Breast epithelium (tissue), 4 donors: Measurements from ENCODE around the gene AEBP2. TPM values are rescaled to one million over a fixed set of nuclear protein-coding genes. Genes with fewer than 3 reads are reported as not detected.
"Not testable (repeated sequence)": the region's sequence is repeated elsewhere in the genome, so short reads cannot be mapped to it uniquely, and the experiment has no call there.

ENCODE experiments used
- DNase-seq, 2 donors: peaks; one replicate each; pipeline ENCODE4 v3.0.0-alpha.2; 2019; ENCODE audit warnings: low spot score in 2 of 2
- H3K27ac ChIP-seq, 2 donors: fragments of 200-600 bp; sonication (generic) in 1 of 2; one replicate each; pipeline ENCODE4 v1.5.1; 2016 to 2019; ENCODE audit warnings: mild to moderate bottlenecking in 1 of 2
- H3K27me3 ChIP-seq, 2 donors: fragments of 200-600 bp; sonication (generic) in 1 of 2; one replicate each; pipeline versions ENCODE4 v1.5.1 to v1.6.0; 2017 to 2019; ENCODE audit warnings: control low read depth in 1 of 2, mild to moderate bottlenecking in 1 of 2
- H3K36me3 ChIP-seq: fragments of 200-600 bp; one replicate; pipeline ENCODE4 v1.5.1; 2019
- H3K4me1 ChIP-seq, 2 donors: fragments of 200-600 bp; sonication (generic); one replicate each; pipeline ENCODE4 v1.5.1; 2016 to 2019; ENCODE audit warnings: control low read depth in 1 of 2
- H3K4me3 ChIP-seq, 3 donors: fragments of 200-600 bp; sonication (generic); 1 replicate in 2 of 3; 2 replicates in 1 of 3; pipeline ENCODE4 v1.5.1; 2016 to 2019; ENCODE audit warnings: mild to moderate bottlenecking in 3 of 3, moderate library complexity in 2 of 3
- H3K9me3 ChIP-seq, 2 donors: fragments of 200-600 bp; sonication (generic) in 1 of 2; one replicate each; pipeline ENCODE4 v1.5.1; 2016 to 2019; ENCODE audit warnings: control low read depth in 1 of 2
- POLR2A ChIP-seq: fragments of 450-650 bp; IDR thresholded peaks from one replicate; pipeline ENCODE4 v1.6.1; 2016; ENCODE audit warnings: antibody characterized with exemption, mild to moderate bottlenecking, moderate library complexity
- POLR2AphosphoS5 ChIP-seq, 3 donors: sonication (generic); formaldehyde crosslinking; IDR thresholded peaks; one replicate each; pipeline ENCODE4 v1.6.1; 2017; ENCODE audit warnings: antibody characterized with exemption in 3 of 3
- intact Hi-C: fragments of 100-400 bp; cut with DNase I; formaldehyde crosslinking; loops from one replicate; pipeline ENCODE4 v1.15.1; 2023; ENCODE audit warnings: low total_unique reads
- total RNA-seq, 3 donors: library from RNA; depleted of rRNA; stranded (reverse); fragments of >200 nt; gene quantifications; one replicate each; pipeline ENCODE4 v1.1.0, GENCODE V29; 2016
- TF ChIP-seq, protein P1 (sequence below), 3 donors: fragments of 450-650 bp; IDR thresholded peaks; one replicate each; pipeline ENCODE4 v1.5.1; 2016 to 2017; ENCODE audit warnings: antibody characterized with exemption in 3 of 3, mild to moderate bottlenecking in 3 of 3, moderate library complexity in 3 of 3

AEBP2 gene
- total RNA-seq, 3 donors from 2014 or later: 38.2 to 50.3 (median 42.0) TPM

DNA sequence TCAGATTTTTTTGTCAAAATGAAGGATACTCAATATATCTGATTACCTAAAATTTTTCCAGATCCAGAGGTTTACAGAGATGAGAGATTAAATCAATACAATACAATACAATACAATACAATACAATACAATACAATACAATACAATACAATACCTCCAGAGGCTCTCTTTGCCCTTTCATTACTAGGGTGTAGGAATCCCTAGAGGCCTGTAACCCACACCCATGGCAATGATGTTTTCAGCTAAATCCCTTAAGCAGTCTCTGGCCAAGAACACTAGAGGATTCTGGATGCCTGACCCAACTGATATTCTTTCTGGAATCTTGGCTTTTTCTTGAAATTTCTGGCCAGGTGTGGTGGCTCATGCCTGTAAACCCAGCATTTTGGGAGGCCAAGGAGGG is 23.7 kb upstream of the AEBP2 start:
- Histone ChIP-seq H3K9me3 (no peaks in the 10 kb centered on the region), H3K36me3 (no peaks in the 10 kb centered on the region), H3K27ac (no peak overlapping the region), H3K4me1 (no peaks in the 10 kb centered on the region), H3K4me3 (no peak overlapping the region), H3K27me3 (no peaks in the 10 kb centered on the region)
- DNase-seq: no peak
- intact Hi-C loops: no loop called here
- TF ChIP-seq POLR2A (no peak), POLR2AphosphoS5 (IDR thresholded peaks at IDR 0.05) (no peak)
- TF ChIP-seq, protein P1, sequence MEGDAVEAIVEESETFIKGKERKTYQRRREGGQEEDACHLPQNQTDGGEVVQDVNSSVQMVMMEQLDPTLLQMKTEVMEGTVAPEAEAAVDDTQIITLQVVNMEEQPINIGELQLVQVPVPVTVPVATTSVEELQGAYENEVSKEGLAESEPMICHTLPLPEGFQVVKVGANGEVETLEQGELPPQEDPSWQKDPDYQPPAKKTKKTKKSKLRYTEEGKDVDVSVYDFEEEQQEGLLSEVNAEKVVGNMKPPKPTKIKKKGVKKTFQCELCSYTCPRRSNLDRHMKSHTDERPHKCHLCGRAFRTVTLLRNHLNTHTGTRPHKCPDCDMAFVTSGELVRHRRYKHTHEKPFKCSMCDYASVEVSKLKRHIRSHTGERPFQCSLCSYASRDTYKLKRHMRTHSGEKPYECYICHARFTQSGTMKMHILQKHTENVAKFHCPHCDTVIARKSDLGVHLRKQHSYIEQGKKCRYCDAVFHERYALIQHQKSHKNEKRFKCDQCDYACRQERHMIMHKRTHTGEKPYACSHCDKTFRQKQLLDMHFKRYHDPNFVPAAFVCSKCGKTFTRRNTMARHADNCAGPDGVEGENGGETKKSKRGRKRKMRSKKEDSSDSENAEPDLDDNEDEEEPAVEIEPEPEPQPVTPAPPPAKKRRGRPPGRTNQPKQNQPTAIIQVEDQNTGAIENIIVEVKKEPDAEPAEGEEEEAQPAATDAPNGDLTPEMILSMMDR (IDR thresholded peaks at IDR 0.05): no peak

DNA sequence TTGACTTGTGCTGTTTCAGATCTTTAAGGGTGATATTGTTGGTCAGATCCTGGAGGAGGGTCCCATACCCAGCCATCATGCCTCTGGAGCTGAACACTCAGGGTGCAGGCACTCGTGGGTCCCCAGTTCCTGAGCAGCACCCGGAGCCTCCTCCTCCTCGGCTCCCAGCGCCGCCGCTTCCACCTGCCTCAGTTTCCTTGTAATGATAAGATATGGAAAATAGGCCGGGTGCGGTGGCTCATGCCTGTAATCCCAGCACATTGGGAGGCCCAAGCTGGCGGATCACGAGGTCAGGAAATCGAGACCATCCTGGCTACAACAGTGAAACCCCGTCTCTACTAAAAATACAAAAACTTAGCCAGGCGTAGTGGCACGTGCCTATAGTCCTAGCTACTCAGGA is 20.2 kb upstream of the AEBP2 start:
- H3K36me3 ChIP-seq: no peaks in the 10 kb centered on the region
- no peaks in the 10 kb centered on the region for H3K4me1 ChIP-seq
- H3K9me3 ChIP-seq: no peaks in the 10 kb centered on the region
- H3K27me3 ChIP-seq: no peaks in the 10 kb centered on the region
- DNase-seq: no peak
- H3K4me3 ChIP-seq: no peak overlapping the region
- TF ChIP-seq, protein P1 (IDR thresholded peaks at IDR 0.05): no peak
- TF ChIP-seq POLR2AphosphoS5 (IDR thresholded peaks at IDR 0.05) (no peak), POLR2A (no peak)
- intact Hi-C loops: no loop called here
- H3K27ac ChIP-seq: no peak overlapping the region

DNA sequence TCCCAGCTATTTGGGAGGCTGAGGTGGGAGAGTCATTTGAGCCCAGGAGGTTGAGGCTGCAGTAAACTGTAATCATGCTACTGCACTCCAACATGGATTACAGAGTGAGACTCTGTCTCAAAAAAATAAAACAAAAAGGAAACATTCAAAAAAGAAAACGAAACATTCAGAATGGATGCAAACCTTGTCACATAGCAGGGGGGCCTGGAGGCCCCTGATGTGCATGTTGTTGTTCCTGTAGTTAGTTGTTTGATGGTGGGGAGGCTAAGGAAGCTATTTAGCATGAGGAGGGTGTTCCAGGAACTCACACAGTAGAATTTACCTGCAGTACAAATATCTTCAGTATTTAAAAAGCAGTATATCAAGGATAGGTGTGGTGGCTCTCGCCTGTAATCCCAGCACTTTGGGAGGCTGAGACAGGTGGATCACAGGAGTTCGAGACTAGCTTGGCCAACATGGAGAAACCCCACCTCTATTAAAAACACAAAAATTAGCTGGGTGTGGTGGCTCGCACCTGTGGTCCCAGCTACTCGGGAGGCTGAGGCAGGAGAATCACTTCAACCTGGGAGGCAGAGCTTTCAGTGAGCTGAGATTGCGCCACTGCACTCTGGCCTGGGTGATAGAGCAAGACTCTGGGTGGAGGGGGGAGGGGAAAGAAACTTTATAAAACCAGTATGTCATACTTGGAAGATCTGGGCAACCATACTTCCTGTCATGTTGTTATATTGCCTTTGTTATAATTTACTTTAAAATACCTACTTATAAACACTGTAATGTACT is 17.6 kb upstream of the AEBP2 start:
- no peaks in the 10 kb centered on the region for H3K36me3 ChIP-seq
- H3K4me3 ChIP-seq: no peak overlapping the region
- no peaks in the 10 kb centered on the region for H3K4me1 ChIP-seq
- H3K27ac ChIP-seq: no peak overlapping the region
- DNase-seq: no peak
- intact Hi-C loops: no loop called here
- no peak for TF ChIP-seq POLR2A
- TF ChIP-seq POLR2AphosphoS5 (IDR thresholded peaks at IDR 0.05): no peak
- TF ChIP-seq, protein P1 (IDR thresholded peaks at IDR 0.05): no peak
- no peaks in the 10 kb centered on the region for H3K9me3 ChIP-seq
- no peaks in the 10 kb centered on the region for H3K27me3 ChIP-seq

DNA sequence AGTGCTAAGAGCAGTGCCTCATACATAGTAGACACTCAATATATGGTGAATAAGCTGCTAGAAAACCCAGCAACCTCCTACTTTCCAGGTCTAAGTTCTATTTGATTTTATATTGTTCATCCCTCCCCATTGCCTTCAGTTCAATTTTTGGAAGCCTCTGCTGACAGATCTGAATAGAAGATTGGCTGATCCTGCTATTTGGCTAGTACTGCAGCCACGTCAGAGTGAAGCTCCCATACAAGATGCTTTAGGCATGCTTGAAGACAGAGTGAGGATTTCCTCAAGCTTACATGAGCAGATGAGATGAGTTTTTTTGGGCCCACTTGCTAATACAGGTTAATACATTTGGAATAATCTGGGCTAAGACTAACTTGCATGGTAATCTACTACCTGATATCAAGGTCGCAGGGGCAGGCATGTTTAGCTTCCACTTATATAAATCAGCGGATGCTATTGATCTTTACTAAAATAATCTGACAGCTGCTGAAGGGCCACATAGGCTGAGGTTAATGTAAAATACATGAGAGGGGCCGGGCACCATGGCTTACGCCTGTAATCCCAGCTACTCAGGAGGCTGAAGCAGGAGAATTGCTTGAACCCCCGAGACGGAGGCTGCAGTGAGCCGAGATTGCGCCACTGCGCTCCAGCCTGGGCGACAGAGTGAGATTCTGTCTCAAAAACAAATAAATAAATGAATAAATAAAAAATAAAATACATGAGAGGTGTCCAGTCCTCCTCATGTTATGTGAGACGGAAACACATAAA is 15.9 kb upstream of the AEBP2 start:
- TF ChIP-seq, protein P1 (IDR thresholded peaks at IDR 0.05): no peak
- TF ChIP-seq POLR2AphosphoS5 (IDR thresholded peaks at IDR 0.05) (no peak), POLR2A (no peak)
- no peak for DNase-seq
- no peaks in the 10 kb centered on the region for H3K27me3 ChIP-seq
- H3K27ac ChIP-seq: no peak overlapping the region
- H3K9me3 ChIP-seq: no peaks in the 10 kb centered on the region
- H3K4me1 ChIP-seq: no peaks in the 10 kb centered on the region
- H3K36me3 ChIP-seq: no peaks in the 10 kb centered on the region
- no peak overlapping the region for H3K4me3 ChIP-seq
- intact Hi-C loops: no loop called here

DNA sequence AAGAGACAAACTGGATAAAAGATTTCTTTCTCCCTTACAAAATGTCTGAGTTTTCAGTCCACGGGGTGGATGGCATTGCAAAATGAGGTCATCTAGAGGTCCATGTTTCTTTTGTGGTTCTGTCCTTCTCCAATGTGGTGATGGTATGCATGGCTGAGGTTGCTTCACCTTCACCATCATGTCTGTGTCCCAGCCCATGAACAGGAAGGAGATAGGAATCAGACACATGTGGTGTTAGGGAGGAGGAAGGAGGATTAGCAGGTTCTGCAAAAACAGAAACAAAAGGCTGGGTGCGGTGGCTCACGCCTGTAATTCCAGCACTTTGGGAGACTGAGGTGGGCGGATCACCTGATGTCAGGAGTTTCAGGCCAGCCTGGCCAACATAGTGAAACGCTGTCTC is 11.0 kb upstream of the AEBP2 start:
- DNase-seq: no peak
- Histone ChIP-seq H3K9me3 (no peaks in the 10 kb centered on the region), H3K27me3 (no peaks in the 10 kb centered on the region), H3K36me3 (no peaks in the 10 kb centered on the region), H3K4me1 (no peaks in the 10 kb centered on the region), H3K27ac (no peak overlapping the region), H3K4me3 (no peak overlapping the region)
- intact Hi-C loops: no loop called here
- TF ChIP-seq POLR2AphosphoS5 (IDR thresholded peaks at IDR 0.05): no peak
- TF ChIP-seq POLR2A: no peak
- TF ChIP-seq, protein P1 (IDR thresholded peaks at IDR 0.05): no peak

DNA sequence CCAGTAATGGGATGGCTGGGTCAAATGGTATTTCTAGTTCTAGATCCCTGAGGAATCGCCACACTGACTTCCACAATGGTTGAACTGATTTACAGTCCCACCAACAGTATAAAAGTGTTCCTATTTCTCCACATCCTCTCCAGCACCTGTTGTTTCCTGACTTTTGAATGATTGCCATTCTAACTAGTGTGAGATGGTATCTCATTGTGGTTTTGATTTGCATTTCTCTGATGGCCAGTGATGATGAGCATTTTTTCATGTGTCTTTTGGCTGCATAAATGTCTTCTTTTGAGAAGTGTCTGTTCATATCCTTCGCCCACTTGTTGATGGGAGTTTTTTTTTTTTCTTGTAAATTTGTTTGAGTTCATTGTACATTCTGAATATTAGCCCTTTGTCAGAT is 9.8 kb upstream of the AEBP2 start:
- H3K27ac ChIP-seq, H3K4me3 ChIP-seq, H3K4me1 ChIP-seq, DNase-seq, H3K36me3 ChIP-seq, intact Hi-C loops, H3K9me3 ChIP-seq, H3K27me3 ChIP-seq: not testable (repeated sequence)
